Cerebellar nuclear complex (tissue), 1 donor: Measurements from ENCODE around the gene GDPD4.

ENCODE experiments used
- DNase-seq, 2 experiments: peaks; one replicate each; lab custom pipeline; 2025; lab: John Stamatoyannopoulos, UW

Gene GDPD4

GRCh38 chr11:77299528-77299993, 1.9 kb downstream of the GDPD4 start:
- DNase-seq = no peak

DNA sequence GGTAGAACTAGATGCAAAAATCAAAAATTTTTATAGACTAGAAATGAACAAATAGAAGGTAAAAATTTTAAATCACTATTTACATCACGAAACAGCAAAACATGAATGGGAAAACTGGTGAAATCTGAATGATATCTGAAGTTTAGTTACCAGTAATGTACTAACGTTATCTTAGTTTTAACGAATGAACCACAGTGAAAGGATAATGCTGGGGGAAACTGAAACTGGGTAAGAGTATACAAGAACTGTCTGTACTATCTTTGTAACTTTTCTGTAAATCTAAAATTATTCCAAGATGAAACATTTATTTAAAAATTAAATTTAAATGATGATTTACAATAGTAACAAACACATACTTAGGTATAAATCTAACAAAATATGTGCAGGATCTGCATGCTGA, 7.4 kb downstream of the GDPD4 start:
- DNase-seq = no peak

- DNase-seq = no peak
These were observed 11.7 kb downstream of the GDPD4 start for GRCh38 chr11:77289737-77290136.

DNA sequence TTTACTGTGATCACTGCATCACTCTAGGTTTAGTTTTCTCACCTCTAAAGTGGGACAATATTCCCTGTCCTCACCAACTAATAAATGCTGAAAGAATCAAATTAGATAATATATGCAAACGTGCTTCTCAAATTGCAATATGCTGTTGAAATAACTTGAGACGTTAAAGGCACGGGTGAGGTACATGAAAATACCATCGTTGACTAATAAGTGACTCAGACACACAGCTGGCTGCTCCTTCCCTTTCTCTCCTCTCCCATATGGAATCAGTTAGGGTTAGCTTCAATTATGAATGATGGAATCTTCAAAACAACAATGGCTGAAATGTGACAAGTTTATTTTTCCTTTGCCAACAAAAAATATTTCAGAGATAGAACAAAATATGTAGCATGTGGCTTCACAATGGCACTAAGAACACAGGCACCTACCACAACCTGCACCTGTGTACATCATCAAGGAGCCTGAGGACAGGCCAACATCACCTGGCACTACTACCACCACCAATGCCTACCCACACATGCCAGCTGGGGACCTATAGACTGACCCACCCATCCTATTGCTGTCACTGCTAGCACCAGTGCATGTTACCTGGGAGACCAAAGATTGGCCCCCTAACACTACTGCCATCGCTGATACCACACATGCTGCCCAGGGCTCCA, 13.7 kb downstream of the GDPD4 start:
- no peak for DNase-seq

- DNase-seq = no peak
These were observed 14.3 kb downstream of the GDPD4 start for GRCh38 chr11:77287136-77287535.

GRCh38 chr11:77284476-77285468, 16.7 kb downstream of the GDPD4 start:
- no peak for DNase-seq

GRCh38 chr11:77283101-77283500, 18.4 kb downstream of the GDPD4 start:
- DNase-seq = no peak

GRCh38 chr11:77278595-77279506, 22.6 kb downstream of the GDPD4 start:
- DNase-seq = no peak

- no peak for DNase-seq
These were observed 25.2 kb downstream of the GDPD4 start for GRCh38 chr11:77276271-77276670.

- DNase-seq = no peak
These were observed 30.6 kb downstream of the GDPD4 start for GRCh38 chr11:77270921-77271320.

DNA sequence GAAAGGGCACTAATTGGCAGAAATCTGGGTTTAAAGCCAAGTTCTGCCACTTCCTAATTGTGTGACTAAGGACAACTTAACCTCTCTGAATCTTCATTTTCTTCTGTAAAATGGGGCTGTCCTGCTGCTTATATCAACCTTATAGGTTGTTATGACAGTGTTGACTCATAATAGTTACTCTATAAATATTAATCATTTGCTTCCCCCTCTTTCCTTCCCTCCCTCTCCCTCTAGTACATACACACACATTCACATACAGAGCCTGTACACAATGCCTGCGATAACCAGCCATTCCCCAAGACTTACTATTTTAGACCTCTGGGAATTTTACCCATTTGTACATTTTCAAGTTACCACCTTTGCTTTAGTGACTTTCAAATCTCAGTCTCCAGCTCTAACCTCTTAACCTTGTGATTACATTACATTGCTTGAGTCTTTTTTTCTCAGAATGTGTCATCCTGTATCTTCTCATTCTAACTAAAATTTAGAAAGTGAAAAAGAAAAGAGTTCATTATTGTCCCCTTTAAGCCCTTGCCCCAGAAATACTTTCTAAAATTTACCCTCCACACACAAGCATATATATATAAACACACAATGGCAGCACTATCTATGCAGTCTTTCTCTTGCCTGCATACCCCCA, 31.9 kb downstream of the GDPD4 start:
- DNase-seq = no peak

GRCh38 chr11:77267962-77268361, 33.5 kb downstream of the GDPD4 start:
- no peak for DNase-seq

- no peak for DNase-seq
These were observed 34.7 kb downstream of the GDPD4 start for GRCh38 chr11:77266766-77267165.

DNA sequence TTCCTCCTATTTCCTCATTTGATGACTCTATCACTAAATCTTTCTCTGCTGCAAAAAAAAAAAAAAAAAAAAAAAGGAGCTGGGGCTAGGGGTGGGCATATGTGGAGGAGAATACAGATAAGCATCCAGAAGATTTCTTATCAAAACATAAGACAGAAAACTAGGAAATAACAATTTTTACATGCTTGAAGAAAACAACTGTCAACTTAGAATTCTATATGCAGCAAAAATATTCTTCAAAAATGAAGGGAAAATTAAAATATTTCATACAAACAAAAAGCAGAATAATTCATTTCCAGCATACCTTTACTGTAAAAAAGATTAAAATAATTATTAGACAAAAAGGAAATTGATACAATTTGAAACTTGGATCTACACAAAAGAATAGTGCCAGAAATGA, 38.7 kb downstream of the GDPD4 start:
- DNase-seq = no peak

DNA sequence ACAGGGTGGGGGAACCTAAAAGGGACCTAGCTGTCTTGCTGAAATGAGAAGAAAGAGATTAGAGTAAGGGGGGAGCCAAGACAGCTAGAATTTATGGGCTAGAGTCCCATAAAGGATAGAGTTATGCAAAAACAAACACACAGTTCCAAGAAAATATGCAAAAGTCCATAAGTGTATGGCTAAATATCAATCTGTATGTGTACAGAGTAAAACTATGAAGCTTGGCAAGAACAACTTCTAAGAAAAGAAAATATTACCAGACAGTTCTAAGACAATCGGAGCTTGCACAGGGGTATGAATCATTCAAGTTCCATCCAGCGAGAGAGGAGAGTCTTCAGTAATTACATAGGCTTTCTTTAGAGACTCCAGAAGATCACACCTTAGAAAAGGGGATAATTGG, 41.8 kb downstream of the GDPD4 start:
- DNase-seq = no peak

DNA sequence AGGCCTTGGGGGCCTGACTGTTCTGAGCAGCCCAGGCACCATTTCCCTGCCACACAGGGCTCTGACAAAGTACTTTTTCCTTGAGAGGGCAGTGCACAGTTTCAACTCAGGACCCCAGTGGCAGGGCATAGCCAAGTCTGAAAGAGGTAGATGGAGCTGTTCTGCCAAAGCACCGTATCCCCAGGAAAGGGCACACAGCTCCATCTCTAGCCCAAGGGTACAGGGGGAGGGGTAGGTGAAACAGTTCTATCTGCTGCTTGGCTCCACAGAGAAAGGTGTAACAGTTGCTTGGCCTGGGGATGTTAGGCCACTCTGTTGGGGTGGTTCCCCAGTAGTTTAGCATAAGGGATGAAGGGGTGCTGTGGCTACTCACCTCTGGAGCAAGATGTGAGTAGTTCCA, 47.8 kb downstream of the GDPD4 start:
- DNase-seq = no peak

- no peak for DNase-seq
These were observed 48.8 kb downstream of the GDPD4 start for GRCh38 chr11:77252555-77253270.

DNA sequence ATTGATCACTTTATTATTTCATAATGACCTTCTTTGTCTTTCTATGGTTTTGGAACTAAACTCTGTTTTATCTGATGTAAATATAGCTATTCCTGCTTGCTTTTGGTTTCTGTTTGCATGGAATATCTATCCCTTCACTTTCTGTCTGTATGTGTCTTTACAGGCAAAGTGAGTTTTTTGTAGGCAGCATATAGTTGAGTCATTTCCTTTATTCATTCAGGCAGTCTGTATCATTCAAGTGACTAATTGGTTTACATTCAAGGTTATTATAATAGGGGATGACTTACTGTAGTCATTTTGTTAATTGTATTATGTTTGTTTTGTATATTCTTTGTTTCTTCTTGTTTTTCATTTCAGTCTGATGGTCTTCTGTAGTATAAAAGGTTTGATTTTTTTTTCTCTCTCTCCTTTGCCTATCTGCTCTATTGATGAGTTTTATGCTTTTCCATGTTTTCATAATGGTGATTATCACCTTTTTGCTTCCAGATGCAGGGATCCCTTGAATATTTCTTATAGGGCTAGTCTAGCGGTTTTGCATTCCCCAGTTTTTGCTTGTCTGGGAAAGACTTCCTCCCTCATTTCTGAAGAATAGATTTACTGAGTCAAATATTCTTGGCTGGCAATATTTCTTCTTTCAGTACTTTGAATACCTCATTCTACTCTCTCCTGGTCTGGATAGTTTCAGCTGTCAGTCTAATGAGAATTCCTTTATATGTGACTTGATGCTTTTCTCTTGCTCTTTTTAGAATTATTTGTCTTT, 50.4 kb downstream of the GDPD4 start:
- no peak for DNase-seq

- no peak for DNase-seq
These were observed 52.1 kb downstream of the GDPD4 start for GRCh38 chr11:77249427-77249826.
